ENCODE data around the gene PCP2. TPM values are rescaled to one million over a fixed set of nuclear protein-coding genes. Genes with fewer than 3 reads are reported as not detected.

The PCP2 gene
- total and polyA plus RNA-seq, 2 of the 8 experiments (the other 6 are each of a cell fraction or from before 2014, with no cell fraction given), result not detected

DNA sequence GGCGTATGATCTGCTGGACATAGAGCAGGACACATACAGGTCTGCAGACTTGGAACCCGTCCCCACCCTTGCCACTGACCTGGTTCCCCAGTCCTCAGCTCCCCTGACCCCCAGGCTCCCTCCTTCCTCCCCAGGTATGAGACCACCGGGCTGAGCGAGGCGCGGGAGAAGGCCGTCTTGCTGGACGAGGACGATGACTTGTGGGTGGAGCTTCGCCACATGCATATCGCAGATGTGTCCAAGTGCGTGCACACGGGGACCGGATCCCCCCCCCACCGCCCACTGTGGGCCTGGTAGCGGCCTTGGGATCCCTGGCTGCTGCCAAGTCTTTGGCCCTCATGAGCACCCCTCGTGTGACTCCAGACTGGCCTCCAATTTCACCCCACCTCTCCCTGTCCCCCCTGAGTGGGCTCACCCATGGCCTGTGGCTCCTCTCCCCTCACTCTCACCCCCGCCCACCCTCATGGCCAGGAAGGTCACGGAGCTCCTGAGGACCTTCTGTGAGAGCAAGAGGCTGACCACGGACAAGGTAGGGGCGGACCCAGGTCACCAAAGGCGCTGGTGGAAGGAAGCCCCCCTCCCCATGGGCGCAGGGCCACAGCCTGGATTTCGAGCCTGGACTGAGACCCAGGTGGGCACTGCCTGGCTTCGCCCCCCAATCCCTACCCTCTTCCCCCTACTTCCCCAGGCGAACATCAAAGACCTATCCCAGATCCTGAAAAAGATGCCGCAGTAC, 8.9 kb upstream of the PCP2 start:
- Histone ChIP-seq H3K79me1 (ENCODE audit: low read depth, low read length) (no peaks in the 10 kb centered on the region; the same call in 1 of the 2 replicates), H2BK12ac (ENCODE audit: low read depth, low read length) (no peak overlapping the region), H3K36me3 (ENCODE audit: control insufficient read depth in 2 of 4, insufficient read depth in 4 of 4, low read length in 3 of 4) (peaks cover 0 to 6% (median 2%) of the 10 kb centered on the region in 4 experiments; a peak in 2 of 8 replicates), H4K5ac (ENCODE audit: insufficient read length, low read depth, low read length) (no peak overlapping the region), H3K9me3 (ENCODE audit: insufficient read depth in 2 of 2, low read depth in 1 of 2, low read length in 1 of 2) (no peaks in the 10 kb centered on the region; a peak in 1 of 4 replicates), H3K4me1 (replicated peaks in 1 of 4; ENCODE audit: control insufficient read depth in 3 of 4, insufficient read depth in 4 of 4, low read length in 3 of 4) (peaks cover 0 to 8% (median under 1%) of the 10 kb centered on the region in 4 experiments; a peak in 3 of 7 replicates), H2AFZ (ENCODE audit: low read length) (no peak overlapping the region), H3K4ac (replicated peaks; ENCODE audit: insufficient read length, low read depth, low read length) (no peak overlapping the region), H2BK15ac (ENCODE audit: low read length) (no peak overlapping the region), H3K4me2 (ENCODE audit: insufficient read depth in 1 of 2, low read depth in 2 of 2, low read length in 2 of 2) (no peak overlapping the region), H4K8ac (ENCODE audit: extremely low read depth, insufficient read depth, low read length) (no peak overlapping the region), H4K20me1 (replicated peaks in 1 of 2; ENCODE audit: control insufficient read depth in 1 of 2, insufficient read depth in 2 of 2, low read length in 2 of 2) (peaks cover 0 to 18% of the 10 kb centered on the region in 2 experiments), H3K23ac (ENCODE audit: insufficient read length) (no peak overlapping the region), H2BK5ac (ENCODE audit: low read depth, low read length) (no peak overlapping the region), H3K4me3 (ENCODE audit: extremely low read depth in 1 of 4, insufficient read depth in 2 of 4, low read depth in 3 of 4, low read length in 4 of 4) (no peak overlapping the region), H2BK120ac (replicated peaks; ENCODE audit: low read depth, low read length) (no peak overlapping the region), H3K18ac (ENCODE audit: extremely low read depth, low read length) (no peak overlapping the region), H3K23me2 (ENCODE audit: low read depth, low read length) (peaks cover 5% of the 10 kb centered on the region; the same call in 1 of the 2 replicates), H2BK20ac (ENCODE audit: low read length) (no peak overlapping the region), H4K91ac (replicated peaks; ENCODE audit: insufficient read length, low read length) (no peak overlapping the region), H3K27ac (ENCODE audit: low read depth, low read length) (no peak overlapping the region), H3K27me3 (replicated peaks in 1 of 4; ENCODE audit: control insufficient read depth in 3 of 4, extremely low read depth in 1 of 4, insufficient read depth in 3 of 4, low read length in 3 of 4) (no peaks in the 10 kb centered on the region), H3K14ac (ENCODE audit: insufficient read length) (no peak overlapping the region), H3K56ac (replicated peaks; ENCODE audit: insufficient read length, low read depth, low read length) (no peak overlapping the region), H2AK5ac (ENCODE audit: low read depth, low read length) (0 out of 2 replicates have a peak overlapping the region, but pooled peaks have one; percentile 24), H3K79me2 (ENCODE audit: control insufficient read depth in 1 of 2, insufficient read depth in 2 of 2, low read length in 2 of 2) (peaks cover 0 to 3% of the 10 kb centered on the region in 2 experiments; a peak in 1 of 4 replicates), H3K9ac (replicated peaks in 1 of 4; ENCODE audit: extremely low read depth in 1 of 4, low read depth in 3 of 4, low read length in 3 of 4) (no peak overlapping the region)
- FAIRE-seq (no peak), DNase-seq (ENCODE audit: low read depth in 1 of 2, low spot score in 2 of 2) (no peak)
- ChIA-PET CTCF (ENCODE audit: partially characterized antibody) (interaction anchor here (0.6 to 2.1 kb wide), 8 partner anchors 8 to 892 kb away, joined by 3 to 7 read pairs (median 4); no protein-coding TSS in a partner anchor), POLR2A (ENCODE audit: partially characterized antibody) (interaction anchor here (0.6 to 2.3 kb wide), 8 partner anchors 9 to 189 kb away, joined by 3 to 11 read pairs (median 3); partner anchors contain the start of genes PCP2, PET100, TRAPPC5 and XAB2)
- 85% methylated on average over 11 of the region's 27 CpGs; no CpG with 5 or more reads in 1 of the 2 experiments for WGBS, 2 experiments (ENCODE audit: extremely low coverage in 1 of 2, insufficient coverage in 1 of 2, insufficient read length in 1 of 2, insufficient replicate concordance in 2 of 2, low coverage in 1 of 2, low lambda C conversion rate in 2 of 2, missing lambda C conversion rate in 1 of 2)
